Trophoblast cell (in vitro differentiated cells and primary cell): ENCODE results near the gene ABLIM1.

Source experiments
- DNase-seq, 2 donors: peaks; one replicate each; pipeline ENCODE4 v3.0.0-alpha.2; 2016
- H2AFZ ChIP-seq: 2 replicates; pipeline ENCODE4 v1.6.1; 2013; ENCODE audit warnings: low read length, moderate library complexity, mild to moderate bottlenecking; ENCODE audit not compliant: insufficient read depth, poor library complexity
- H2AK5ac ChIP-seq: 2 replicates; pipeline ENCODE4 v1.6.1; 2013; ENCODE audit warnings: mild to moderate bottlenecking, low read length
- H2BK120ac ChIP-seq: 2 replicates; pipeline ENCODE4 v1.6.1; 2013; ENCODE audit warnings: low read length, mild to moderate bottlenecking, moderate library complexity; ENCODE audit not compliant: insufficient read depth, poor library complexity
- H2BK12ac ChIP-seq: 2 replicates; pipeline ENCODE4 v1.6.1; 2013; ENCODE audit warnings: mild to moderate bottlenecking, low read length, moderate library complexity
- H2BK5ac ChIP-seq: 2 replicates; pipeline ENCODE4 v1.6.1; 2013; ENCODE audit warnings: low read length, low read depth, moderate library complexity, mild to moderate bottlenecking; ENCODE audit not compliant: poor library complexity
- H3K14ac ChIP-seq: 2 replicates; pipeline ENCODE4 v1.6.1; 2013; ENCODE audit warnings: mild to moderate bottlenecking, low read length
- H3K18ac ChIP-seq: 2 replicates; pipeline ENCODE4 v1.6.1; 2013; ENCODE audit warnings: mild to moderate bottlenecking, low read length
- H3K23ac ChIP-seq: 2 replicates; pipeline ENCODE4 v1.6.1; 2013; ENCODE audit warnings: low read length
- H3K27ac ChIP-seq: 2 replicates; pipeline ENCODE4 v1.5.1; 2013; ENCODE audit warnings: low read depth, mild to moderate bottlenecking, inconsistent platforms, low read length, moderate library complexity
- H3K27me3 ChIP-seq: 2 replicates; pipeline ENCODE4 v1.6.1; 2013; ENCODE audit warnings: inconsistent platforms, mild to moderate bottlenecking, low read length, moderate library complexity; ENCODE audit not compliant: insufficient read depth
- H3K36me3 ChIP-seq, 2 experiments: 1 replicate in 1 of 2; 2 replicates in 1 of 2; pipeline ENCODE4 v1.6.1; 2013; ENCODE audit warnings: low read length in 2 of 2, mild to moderate bottlenecking in 2 of 2, moderate library complexity in 1 of 2; ENCODE audit not compliant: insufficient read depth in 2 of 2, control insufficient read depth in 1 of 2
- H3K4ac ChIP-seq: 2 replicates; pipeline ENCODE4 v1.6.1; 2013; ENCODE audit warnings: low read depth, mild to moderate bottlenecking, low read length, moderate library complexity
- H3K4me1 ChIP-seq, 2 experiments: 1 replicate in 1 of 2; 2 replicates in 1 of 2; pipeline ENCODE4 v1.6.1; 2013; ENCODE audit warnings: low read length in 2 of 2, mild to moderate bottlenecking in 2 of 2, moderate library complexity in 1 of 2; ENCODE audit not compliant: insufficient read depth in 2 of 2, control insufficient read depth in 1 of 2
- H3K4me2 ChIP-seq: 2 replicates; pipeline ENCODE4 v1.6.1; 2013; ENCODE audit warnings: inconsistent platforms, mild to moderate bottlenecking, low read length, moderate library complexity
- H3K4me3 ChIP-seq: 2 replicates; pipeline ENCODE4 v1.5.1; 2013; ENCODE audit warnings: mild to moderate bottlenecking, low read depth, low read length, inconsistent platforms
- H3K79me1 ChIP-seq: one replicate; pipeline ENCODE4 v1.6.1; 2013; ENCODE audit warnings: low read length
- H3K79me2 ChIP-seq: 2 replicates; pipeline ENCODE4 v1.6.1; 2013; ENCODE audit warnings: low read length, mild to moderate bottlenecking; ENCODE audit not compliant: control insufficient read depth, insufficient read depth, poor library complexity
- H3K9ac ChIP-seq: 2 replicates; pipeline ENCODE4 v1.6.1; 2013; ENCODE audit warnings: mild to moderate bottlenecking, low read length
- H3K9me3 ChIP-seq: 2 replicates; pipeline ENCODE4 v1.6.1; 2013; ENCODE audit warnings: low read depth, mild to moderate bottlenecking, control low read depth, inconsistent platforms, low read length; ENCODE audit not compliant: insufficient read depth
- H4K12ac ChIP-seq: 2 replicates; pipeline ENCODE4 v1.6.1; 2013; ENCODE audit warnings: low read depth, mild to moderate bottlenecking, low read length, moderate library complexity
- H4K8ac ChIP-seq: 2 replicates; pipeline ENCODE4 v1.6.1; 2013; ENCODE audit warnings: low read depth, mild to moderate bottlenecking, low read length, moderate library complexity
- H4K91ac ChIP-seq: one replicate; pipeline ENCODE4 v1.6.1; 2013; ENCODE audit warnings: low read depth, mild to moderate bottlenecking, low read length, moderate library complexity
- WGBS: extraction: QIAGEN DNeasy Blood & Tissue Kit; methylation state at CpG from one replicate; pipeline ENCODE4 v1.1.7; 2013; ENCODE audit warnings: missing lambda C conversion rate; ENCODE audit not compliant: insufficient read length, insufficient coverage; ENCODE audit errors: extremely low coverage; 5-methylcytosine and 5-hydroxymethylcytosine counted together

Gene ABLIM1

DNA sequence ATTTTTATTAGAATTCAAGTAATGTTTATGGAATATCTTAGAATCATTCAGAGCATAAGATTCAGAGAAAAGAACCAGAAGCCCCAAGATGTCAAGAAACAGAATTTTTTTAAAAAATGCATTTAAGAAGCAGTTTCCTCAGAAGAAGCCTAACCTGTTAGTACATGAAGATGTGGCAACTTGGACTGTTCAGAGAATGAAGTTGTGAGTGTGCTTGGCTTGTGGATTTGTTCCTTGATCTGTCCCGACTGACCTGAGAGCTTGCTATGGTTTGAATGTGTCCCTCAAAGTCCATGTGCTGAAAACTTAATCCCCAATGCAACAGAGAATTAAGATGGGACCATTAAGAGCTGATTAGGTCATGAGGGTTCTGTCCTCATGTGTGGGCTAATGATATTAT lies 240.0 kb downstream of the ABLIM1 start:
- no peak for DNase-seq
- no peak overlapping the region for H3K4me3 ChIP-seq
- no peak overlapping the region for H3K18ac ChIP-seq
- no peak overlapping the region for H3K9ac ChIP-seq
- H2BK120ac ChIP-seq: no peak overlapping the region
- no peaks in the 10 kb centered on the region for H3K36me3 ChIP-seq
- H2AFZ ChIP-seq: no peak overlapping the region
- no peak overlapping the region for H2AK5ac ChIP-seq
- H3K4ac ChIP-seq: no peak overlapping the region
- no peak overlapping the region for H3K14ac ChIP-seq
- H3K23ac ChIP-seq: no peak overlapping the region
- H3K27me3 ChIP-seq: no peaks in the 10 kb centered on the region
- H3K79me1 ChIP-seq: no peaks in the 10 kb centered on the region
- no peak overlapping the region for H2BK5ac ChIP-seq
- no peak overlapping the region for H3K4me2 ChIP-seq
- WGBS: no CpG with 5 or more reads among the region's 1 CpG
- H2BK12ac ChIP-seq: no peak overlapping the region
- no peak overlapping the region for H4K8ac ChIP-seq
- no peaks in the 10 kb centered on the region for H3K79me2 ChIP-seq
- no peaks in the 10 kb centered on the region for H3K9me3 ChIP-seq
- H3K4me1 ChIP-seq: peaks cover 4 to 6% of the 10 kb centered on the region in 2 experiments
- no peak overlapping the region for H4K91ac ChIP-seq
- H4K12ac ChIP-seq: no peak overlapping the region
- H3K27ac ChIP-seq: no peak overlapping the region

DNA sequence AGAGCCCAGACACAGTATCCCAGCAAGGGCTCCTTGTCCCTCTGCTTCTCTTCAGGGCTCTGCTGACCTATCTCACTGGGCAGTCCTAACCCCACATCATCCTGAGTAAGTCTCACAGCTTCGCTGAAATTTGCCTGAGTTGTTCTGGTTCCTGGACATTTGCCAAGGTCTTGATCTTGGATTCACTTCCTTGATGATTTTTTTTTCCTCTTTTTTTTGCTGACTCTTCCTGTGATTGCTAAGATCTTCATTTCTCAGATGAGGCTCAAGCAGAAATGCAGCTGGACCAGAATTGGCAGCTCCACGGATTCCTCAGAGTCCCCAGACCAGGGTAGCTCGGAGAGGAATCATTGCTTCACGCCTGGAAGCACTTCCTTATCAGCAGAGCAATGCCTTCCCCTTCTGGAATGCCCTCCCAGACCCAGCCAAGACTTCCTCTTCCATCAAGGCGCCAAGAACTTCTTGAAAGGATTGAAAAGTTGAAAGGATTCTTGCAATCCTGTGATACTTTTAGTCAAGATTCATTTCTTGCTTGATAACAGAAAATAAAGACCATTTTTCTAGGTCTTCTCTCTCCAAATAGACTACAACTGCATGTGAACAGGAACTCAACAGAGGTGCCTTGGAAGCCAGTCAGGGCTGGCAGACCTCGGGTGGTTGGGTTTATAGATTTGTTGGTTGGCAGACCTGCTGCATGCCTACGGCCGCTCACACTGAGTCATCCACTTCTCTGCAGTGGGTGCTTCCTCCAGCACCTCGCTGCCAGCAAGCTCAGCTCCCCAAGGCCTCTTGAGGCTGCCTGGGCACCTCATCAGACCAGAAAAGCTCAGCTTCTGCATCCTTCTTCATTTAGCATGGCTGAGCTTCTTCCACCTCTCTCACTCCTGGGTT lies 244.9 kb downstream of the ABLIM1 start:
- H3K9me3 ChIP-seq: no peaks in the 10 kb centered on the region
- H2AK5ac ChIP-seq: no peak overlapping the region

DNA sequence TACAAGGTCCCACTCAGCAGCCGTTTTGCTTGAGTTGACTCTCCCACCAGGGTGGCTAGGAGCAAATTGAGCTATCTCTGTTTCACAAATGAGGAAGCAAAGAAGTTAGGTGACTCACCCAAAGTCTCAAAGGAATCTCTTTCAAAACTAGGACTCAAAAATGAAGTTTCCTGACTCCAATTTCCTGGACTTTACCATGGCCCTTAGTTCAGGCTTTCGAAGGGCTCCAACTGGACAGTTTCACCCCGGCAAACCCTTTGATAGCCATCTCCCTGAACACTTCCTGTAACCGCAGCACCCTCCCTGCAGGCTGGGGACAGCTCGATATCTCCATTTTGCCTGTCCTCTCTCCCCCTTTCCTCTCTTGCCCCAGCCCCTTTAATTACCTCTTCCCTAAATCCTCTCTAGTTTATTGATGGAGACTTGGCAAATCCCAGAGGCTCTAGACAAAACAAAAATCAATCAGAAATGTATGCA lies 249.1 kb downstream of the ABLIM1 start:
- peaks cover 10% of the 10 kb centered on the region for H3K79me1 ChIP-seq
- no peaks in the 10 kb centered on the region for H3K9me3 ChIP-seq
- H3K4ac ChIP-seq: no peak overlapping the region
- WGBS: no CpG with 5 or more reads among the region's 5 CpGs
- H3K4me2 ChIP-seq: no peak overlapping the region
- no peak overlapping the region for H4K8ac ChIP-seq
- H3K4me3 ChIP-seq: no peak overlapping the region
- H3K27ac ChIP-seq: no peak overlapping the region
- H2AK5ac ChIP-seq: no peak overlapping the region
- DNase-seq: peak in 1 of 2 donors; percentile 45
- no peak overlapping the region for H3K14ac ChIP-seq
- no peak overlapping the region for H3K9ac ChIP-seq
- no peak overlapping the region for H4K91ac ChIP-seq
- peaks cover 18 to 20% of the 10 kb centered on the region in 2 experiments for H3K4me1 ChIP-seq
- no peak overlapping the region for H2BK12ac ChIP-seq
- H3K79me2 ChIP-seq: peaks cover 9% of the 10 kb centered on the region
- no peak overlapping the region for H3K18ac ChIP-seq
- no peak overlapping the region for H2BK120ac ChIP-seq
- H3K36me3 ChIP-seq: no peaks in the 10 kb centered on the region
- H2BK5ac ChIP-seq: no peak overlapping the region
- no peak overlapping the region for H3K23ac ChIP-seq
- H3K27me3 ChIP-seq: no peaks in the 10 kb centered on the region
- no peak overlapping the region for H2AFZ ChIP-seq
- H4K12ac ChIP-seq: no peak overlapping the region

More for the DNA sequence above, 244.9 kb downstream of the ABLIM1 start:
- Histone ChIP-seq H4K91ac (no peak overlapping the region), H3K4me3 (no peak overlapping the region), H3K27me3 (no peaks in the 10 kb centered on the region), H3K27ac (no peak overlapping the region), H3K36me3 (no peaks in the 10 kb centered on the region), H2BK120ac (no peak overlapping the region), H3K14ac (no peak overlapping the region), H3K9ac (no peak overlapping the region), H3K79me1 (no peaks in the 10 kb centered on the region), H3K4me2 (no peak overlapping the region), H3K4me1 (peaks cover 15 to 17% of the 10 kb centered on the region in 2 experiments), H3K18ac (no peak overlapping the region), H2BK12ac (no peak overlapping the region), H3K23ac (no peak overlapping the region), H2BK5ac (no peak overlapping the region), H3K4ac (no peak overlapping the region), H4K8ac (no peak overlapping the region), H2AFZ (no peak overlapping the region), H4K12ac (no peak overlapping the region), H3K79me2 (no peaks in the 10 kb centered on the region)
- no CpG with 5 or more reads among the region's 9 CpGs for WGBS
- DNase-seq: peak; percentile 95 to 98

DNA sequence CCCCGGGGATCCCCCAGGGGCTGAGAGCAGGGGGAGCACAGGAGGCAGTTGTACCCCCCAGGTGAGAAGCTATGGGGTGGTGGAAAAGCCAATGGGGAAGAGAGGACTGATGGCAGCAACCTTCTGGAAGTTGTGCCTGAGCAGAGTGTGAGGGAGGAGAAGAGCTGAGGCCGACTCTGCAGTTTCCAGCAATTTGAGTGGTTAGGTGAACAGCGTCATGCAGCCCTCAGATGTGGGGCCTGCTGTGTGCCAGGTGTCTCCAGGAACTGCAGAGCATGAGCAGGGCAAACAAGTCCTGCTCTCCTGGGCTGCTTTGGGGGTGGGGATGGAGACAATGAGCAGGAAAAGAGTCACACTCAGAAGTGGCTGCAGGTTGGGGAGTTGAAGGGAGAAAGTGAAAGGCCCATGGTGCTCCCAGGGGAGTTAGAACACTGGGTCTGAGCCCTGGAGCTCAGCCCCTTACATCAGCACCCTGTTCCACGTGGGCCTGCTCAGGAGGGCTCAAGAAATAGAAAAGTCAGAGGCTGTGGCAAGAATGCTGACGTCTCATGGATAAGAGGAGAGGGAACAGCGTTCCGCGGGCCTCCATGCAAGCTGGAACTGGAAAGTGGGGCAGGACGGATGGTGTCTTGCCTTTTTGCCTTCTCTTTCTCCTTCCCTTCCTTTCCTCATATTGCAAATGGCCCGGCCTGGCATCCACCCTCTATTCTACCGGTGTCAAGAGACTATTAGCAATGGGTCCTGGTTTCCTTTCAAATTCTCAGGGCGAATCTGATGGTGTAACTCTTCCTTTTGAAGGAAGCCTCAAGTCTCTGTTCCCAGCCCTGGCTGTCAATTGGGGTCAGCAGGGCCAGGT lies 249.7 kb downstream of the ABLIM1 start:
- Histone ChIP-seq H3K36me3 (no peaks in the 10 kb centered on the region), H2BK12ac (no peak overlapping the region), H3K9ac (no peak overlapping the region), H4K91ac (no peak overlapping the region), H3K14ac (no peak overlapping the region), H4K8ac (no peak overlapping the region), H3K4me1 (peaks cover 15 to 18% of the 10 kb centered on the region in 2 experiments), H3K4me2 (no peak overlapping the region), H2AK5ac (no peak overlapping the region), H3K4ac (no peak overlapping the region), H4K12ac (no peak overlapping the region), H3K27ac (no peak overlapping the region), H3K79me1 (peaks cover 16% of the 10 kb centered on the region), H2BK120ac (no peak overlapping the region), H3K79me2 (peaks cover 16% of the 10 kb centered on the region), H2AFZ (no peak overlapping the region), H2BK5ac (no peak overlapping the region), H3K27me3 (no peaks in the 10 kb centered on the region), H3K4me3 (no peak overlapping the region), H3K23ac (no peak overlapping the region), H3K18ac (no peak overlapping the region), H3K9me3 (no peaks in the 10 kb centered on the region)
- no peak for DNase-seq
- WGBS: no CpG with 5 or more reads among the region's 12 CpGs
